ENCODE measurements around the gene OSTF1. TPM values are rescaled to one million over a fixed set of nuclear protein-coding genes. Genes with fewer than 3 reads are reported as not detected.
A peak's percentile ranks its signal among the peaks of the same experiment; 100 is the strongest.

Gene OSTF1
- total RNA-seq, 1 experiment from 2014 or later = 18.3 TPM

DNA sequence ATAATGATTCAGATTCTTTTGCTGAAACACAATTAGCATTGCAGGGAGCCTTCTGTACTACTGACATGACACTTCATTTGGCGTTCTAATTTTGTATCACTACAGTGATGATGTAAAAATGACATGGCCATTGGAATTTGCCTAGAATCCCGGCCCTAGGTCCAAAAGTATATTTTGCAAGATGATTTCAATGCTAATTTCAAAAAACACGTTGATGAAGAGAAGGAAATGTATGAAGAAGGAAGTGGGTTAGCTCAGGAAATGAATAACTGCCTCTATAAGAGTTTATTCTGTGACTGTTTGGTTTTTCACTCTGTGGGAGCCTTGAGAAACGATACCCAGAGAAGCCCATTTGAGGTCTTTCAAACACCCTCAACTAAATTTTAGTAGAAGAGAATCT lies 59.3 kb downstream of the OSTF1 start:
- no peaks in the 10 kb centered on the region for H3K27me3 Mint-ChIP-seq (ENCODE audit: insufficient read depth, unreplicated experiment)
- ChIA-PET CTCF (no interaction called here), POLR2A (interaction anchor here (0.7 to 1.5 kb wide), 2 partner anchors 45 to 59 kb away, joined by 4 to 5 read pairs; partner anchors contain the start of genes NMRK1 and OSTF1)
- H3K4me3 Mint-ChIP-seq (ENCODE audit: unreplicated experiment) = no peak overlapping the region
- no TSS peak for BruUV-seq (replicated peaks)
- H3K9me3 Mint-ChIP-seq (ENCODE audit: unreplicated experiment) = peaks cover 12% of the 10 kb centered on the region
- TF ChIP-seq, protein P1, sequence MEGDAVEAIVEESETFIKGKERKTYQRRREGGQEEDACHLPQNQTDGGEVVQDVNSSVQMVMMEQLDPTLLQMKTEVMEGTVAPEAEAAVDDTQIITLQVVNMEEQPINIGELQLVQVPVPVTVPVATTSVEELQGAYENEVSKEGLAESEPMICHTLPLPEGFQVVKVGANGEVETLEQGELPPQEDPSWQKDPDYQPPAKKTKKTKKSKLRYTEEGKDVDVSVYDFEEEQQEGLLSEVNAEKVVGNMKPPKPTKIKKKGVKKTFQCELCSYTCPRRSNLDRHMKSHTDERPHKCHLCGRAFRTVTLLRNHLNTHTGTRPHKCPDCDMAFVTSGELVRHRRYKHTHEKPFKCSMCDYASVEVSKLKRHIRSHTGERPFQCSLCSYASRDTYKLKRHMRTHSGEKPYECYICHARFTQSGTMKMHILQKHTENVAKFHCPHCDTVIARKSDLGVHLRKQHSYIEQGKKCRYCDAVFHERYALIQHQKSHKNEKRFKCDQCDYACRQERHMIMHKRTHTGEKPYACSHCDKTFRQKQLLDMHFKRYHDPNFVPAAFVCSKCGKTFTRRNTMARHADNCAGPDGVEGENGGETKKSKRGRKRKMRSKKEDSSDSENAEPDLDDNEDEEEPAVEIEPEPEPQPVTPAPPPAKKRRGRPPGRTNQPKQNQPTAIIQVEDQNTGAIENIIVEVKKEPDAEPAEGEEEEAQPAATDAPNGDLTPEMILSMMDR (IDR thresholded peaks at IDR 0.05; ENCODE audit: unreplicated experiment) = no peak
- H3K36me3 Mint-ChIP-seq (ENCODE audit: insufficient read depth, unreplicated experiment) = peaks cover 23% of the 10 kb centered on the region
- no peaks in the 10 kb centered on the region for H3K4me1 Mint-ChIP-seq (ENCODE audit: insufficient read depth, unreplicated experiment)
- no peak for DNase-seq (ENCODE audit: unreplicated experiment)
- no peak overlapping the region for H3K27ac Mint-ChIP-seq (ENCODE audit: low read depth, unreplicated experiment)
- intact Hi-C loops (cut with micrococcal nuclease) = no loop called here

DNA sequence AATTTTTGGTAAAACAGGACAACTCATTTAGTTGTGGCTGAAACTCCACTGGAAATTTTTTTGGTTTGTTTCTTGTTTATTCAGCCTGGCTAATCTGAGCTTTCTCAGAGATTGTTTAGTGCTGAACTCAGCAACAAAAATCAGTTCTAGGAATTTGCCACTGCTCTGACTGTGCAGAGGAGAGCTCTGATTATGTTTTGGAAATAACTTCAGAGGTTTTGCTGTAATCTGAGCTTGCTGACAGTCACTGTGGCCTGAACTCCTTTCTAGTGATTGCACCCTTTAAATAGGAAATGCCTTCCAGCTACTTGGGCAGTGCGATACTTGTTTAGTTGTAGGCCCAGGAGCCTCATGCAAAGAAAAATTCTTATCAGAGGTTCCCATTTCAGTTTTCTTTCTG lies 60.2 kb downstream of the OSTF1 start:
- ChIA-PET CTCF (no interaction called here), POLR2A (interaction anchor here (1.5 kb wide), 1 partner anchor 60 kb away, joined by 5 read pairs; the partner anchor contains the start of genes NMRK1 and OSTF1)
- no peaks in the 10 kb centered on the region for H3K4me1 Mint-ChIP-seq (ENCODE audit: insufficient read depth, unreplicated experiment)
- intact Hi-C loops (cut with micrococcal nuclease) = no loop called here
- peaks cover 17% of the 10 kb centered on the region for H3K36me3 Mint-ChIP-seq (ENCODE audit: insufficient read depth, unreplicated experiment)
- no peak overlapping the region for H3K4me3 Mint-ChIP-seq (ENCODE audit: unreplicated experiment)
- TF ChIP-seq, protein P1 (IDR thresholded peaks at IDR 0.05; ENCODE audit: unreplicated experiment) = no peak
- no peak overlapping the region for H3K27ac Mint-ChIP-seq (ENCODE audit: low read depth, unreplicated experiment)
- BruUV-seq (replicated peaks) = no TSS peak
- peaks cover 12% of the 10 kb centered on the region for H3K9me3 Mint-ChIP-seq (ENCODE audit: unreplicated experiment)
- no peaks in the 10 kb centered on the region for H3K27me3 Mint-ChIP-seq (ENCODE audit: insufficient read depth, unreplicated experiment)
- DNase-seq (ENCODE audit: unreplicated experiment) = peak; percentile 9

DNA sequence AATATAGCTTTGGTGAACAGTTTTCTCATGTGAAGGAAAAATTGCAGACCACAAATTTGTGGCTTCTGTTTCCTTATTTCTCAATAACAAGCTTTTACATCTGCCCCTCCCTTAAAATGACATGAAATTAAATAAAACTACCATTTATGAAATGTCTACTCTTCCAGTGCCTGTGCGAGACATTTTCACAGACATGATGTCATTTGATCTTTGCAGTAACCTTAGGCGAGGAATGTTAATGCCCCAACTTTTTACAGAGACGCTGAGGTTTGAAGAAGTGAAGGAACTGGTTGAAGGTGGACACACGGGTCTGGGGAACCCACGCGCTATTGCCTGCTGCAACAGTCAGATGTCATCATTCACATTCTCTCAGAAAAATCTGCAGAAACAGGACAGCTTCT lies 61.5 kb downstream of the OSTF1 start:
- no peaks in the 10 kb centered on the region for H3K4me1 Mint-ChIP-seq (ENCODE audit: insufficient read depth, unreplicated experiment)
- DNase-seq (ENCODE audit: unreplicated experiment) = no peak
- ChIA-PET POLR2A (interaction anchor here (0.7 kb wide), 1 partner anchor 8 kb away, joined by 3 read pairs; no protein-coding TSS in a partner anchor), CTCF (interaction anchor here (0.5 to 1.1 kb wide), 2 partner anchors 25 to 60 kb away, joined by 3 read pairs; no protein-coding TSS in a partner anchor)
- no TSS peak for BruUV-seq (replicated peaks)
- no peak overlapping the region for H3K27ac Mint-ChIP-seq (ENCODE audit: low read depth, unreplicated experiment)
- H3K36me3 Mint-ChIP-seq (ENCODE audit: insufficient read depth, unreplicated experiment) = peaks cover 7% of the 10 kb centered on the region
- H3K9me3 Mint-ChIP-seq (ENCODE audit: unreplicated experiment) = peaks cover 6% of the 10 kb centered on the region
- no peak overlapping the region for H3K4me3 Mint-ChIP-seq (ENCODE audit: unreplicated experiment)
- H3K27me3 Mint-ChIP-seq (ENCODE audit: insufficient read depth, unreplicated experiment) = no peaks in the 10 kb centered on the region
- TF ChIP-seq, protein P1 (IDR thresholded peaks at IDR 0.05; ENCODE audit: unreplicated experiment) = no peak
- intact Hi-C loops (cut with micrococcal nuclease) = no loop called here

DNA sequence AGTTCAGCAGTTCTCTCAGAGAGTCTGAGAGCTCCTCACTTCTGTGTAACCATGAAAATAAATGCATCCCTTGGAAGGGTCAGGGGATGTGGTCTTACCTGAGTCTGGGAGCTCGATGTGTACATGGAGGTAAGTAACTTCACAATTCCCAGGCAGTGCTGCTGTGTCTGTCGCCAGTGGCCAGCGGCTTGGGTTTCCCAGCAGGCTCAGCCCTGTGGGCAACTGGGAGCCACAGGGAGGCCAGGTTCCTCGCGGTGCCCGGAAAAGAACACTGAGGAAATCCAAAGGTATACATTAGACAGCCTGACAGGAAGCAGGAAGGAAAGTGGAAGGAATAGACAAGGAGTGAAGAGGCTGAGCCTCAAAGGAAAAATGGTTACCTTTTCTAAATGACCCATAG lies 62.2 kb downstream of the OSTF1 start:
- Mint-ChIP-seq H3K36me3 (ENCODE audit: insufficient read depth, unreplicated experiment) (peaks cover 7% of the 10 kb centered on the region), H3K4me1 (ENCODE audit: insufficient read depth, unreplicated experiment) (no peaks in the 10 kb centered on the region), H3K9me3 (ENCODE audit: unreplicated experiment) (no peaks in the 10 kb centered on the region), H3K4me3 (ENCODE audit: unreplicated experiment) (no peak overlapping the region), H3K27me3 (ENCODE audit: insufficient read depth, unreplicated experiment) (no peaks in the 10 kb centered on the region), H3K27ac (ENCODE audit: low read depth, unreplicated experiment) (no peak overlapping the region)
- ChIA-PET CTCF (interaction anchor here (1.1 kb wide), 1 partner anchor 26 kb away, joined by 3 read pairs; no protein-coding TSS in a partner anchor), POLR2A (interaction anchor here (0.7 to 0.9 kb wide), 2 partner anchors 8 to 19 kb away, joined by 3 read pairs; no protein-coding TSS in a partner anchor)
- no TSS peak for BruUV-seq (replicated peaks)
- TF ChIP-seq, protein P1 (IDR thresholded peaks at IDR 0.05; ENCODE audit: unreplicated experiment) = no peak
- no peak for DNase-seq (ENCODE audit: unreplicated experiment)
- intact Hi-C loops (cut with micrococcal nuclease) = no loop called here
